GM18511 (cell line): ENCODE results near the gene SAMSN1.

Experiments used
- ATAC-seq: cut with Tn5 transposase; IDR thresholded peaks from one replicate; pipeline ENCODE4 v1.9.1; 2021; ENCODE audit warnings: mild to moderate bottlenecking, moderate library complexity; ENCODE audit not compliant: unreplicated experiment

Gene SAMSN1

DNA sequence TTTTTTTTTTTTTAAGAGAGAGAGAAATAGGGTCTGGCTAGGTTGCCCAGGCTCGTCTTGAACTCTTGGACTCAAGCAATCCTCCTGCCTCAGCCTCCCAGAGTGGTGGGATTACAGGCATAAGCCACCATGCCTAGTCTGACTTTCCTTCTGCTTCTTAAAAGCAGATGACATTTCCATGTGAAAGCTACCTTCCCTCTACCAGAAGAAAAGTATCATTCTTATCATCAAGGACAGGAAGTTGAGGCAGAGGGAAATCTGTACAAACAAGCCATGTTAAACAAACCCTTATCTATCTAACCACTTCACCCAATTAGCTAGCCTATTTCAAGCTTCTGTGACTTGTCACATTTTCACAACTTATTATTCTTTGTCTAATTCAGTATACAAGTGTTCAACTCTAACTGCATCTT lies 54.8 kb downstream of the SAMSN1 start:
- no peak for ATAC-seq

- no peak for ATAC-seq
These were observed 57.4 kb downstream of the SAMSN1 start for GRCh38 chr21:14488672-14489204.

DNA sequence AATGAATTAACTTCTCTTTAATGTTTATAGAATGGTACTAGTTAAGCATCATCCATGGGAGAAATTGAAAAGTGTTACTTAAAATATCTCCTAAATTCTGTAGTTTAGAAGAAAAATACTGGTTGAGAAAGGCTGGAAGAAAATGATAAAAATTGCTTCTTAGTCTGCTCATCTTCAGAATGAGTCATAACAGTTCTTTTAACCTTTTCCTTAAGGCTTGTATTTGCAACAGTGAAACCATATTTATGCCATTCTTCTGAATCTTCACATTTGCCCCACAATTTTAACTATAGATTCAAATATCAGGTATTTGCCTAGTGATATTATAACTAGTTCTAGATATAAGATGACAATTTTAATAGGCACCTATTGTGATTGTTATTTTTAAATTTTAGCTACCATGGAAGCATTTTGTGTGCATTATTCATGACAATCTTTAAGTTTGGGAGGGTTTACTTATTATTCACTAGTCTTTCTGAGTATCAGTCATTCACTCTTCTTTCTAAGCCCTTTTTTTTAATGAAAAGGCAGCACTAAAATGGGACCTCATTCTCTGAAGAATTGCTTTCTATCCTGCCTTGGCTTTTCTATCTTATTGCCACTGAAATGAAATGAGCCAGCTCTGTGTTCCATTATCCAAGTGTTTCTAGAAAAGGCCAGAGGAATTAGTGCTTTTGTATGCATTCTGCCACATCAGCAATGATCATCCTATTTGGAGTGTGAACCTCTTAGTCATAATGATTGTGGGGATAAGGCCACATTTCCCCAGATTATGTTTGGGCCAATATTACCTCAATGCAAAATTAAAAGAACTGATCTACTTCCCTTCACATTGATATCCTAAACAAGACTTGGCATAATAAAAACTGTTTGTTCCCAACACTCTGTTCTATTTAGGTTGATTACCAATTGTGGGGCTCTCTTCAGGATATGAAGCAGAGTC lies 58.4 kb downstream of the SAMSN1 start:
- ATAC-seq, result peak; percentile 70

- no peak for ATAC-seq
These were observed 59.2 kb downstream of the SAMSN1 start for GRCh38 chr21:14486869-14487268.

GRCh38 chr21:14484188-14485009 lies 61.7 kb downstream of the SAMSN1 start:
- ATAC-seq, result no peak

DNA sequence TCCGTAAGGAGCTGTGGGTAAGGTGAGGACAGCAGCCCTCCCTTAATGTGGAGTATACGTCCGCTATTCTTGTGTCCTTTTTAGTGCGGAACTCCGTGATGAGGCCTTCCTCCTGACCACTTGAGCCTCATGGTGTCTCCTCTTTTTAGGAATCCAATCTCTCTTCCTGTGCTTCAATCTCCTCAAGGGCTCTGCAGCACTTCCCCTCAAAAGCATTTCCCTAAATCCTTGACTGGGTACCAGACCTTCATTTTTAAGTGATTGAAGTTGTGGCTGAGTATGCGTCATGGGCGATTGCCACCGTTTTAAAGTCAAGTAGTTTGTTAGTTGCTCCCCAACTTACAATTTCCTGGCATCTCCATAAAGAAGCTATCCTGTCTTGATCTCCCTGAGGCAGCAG lies 62.8 kb downstream of the SAMSN1 start:
- ATAC-seq, result no peak

GRCh38 chr21:14482165-14482564 lies 64.0 kb downstream of the SAMSN1 start:
- peak; percentile 69 for ATAC-seq

DNA sequence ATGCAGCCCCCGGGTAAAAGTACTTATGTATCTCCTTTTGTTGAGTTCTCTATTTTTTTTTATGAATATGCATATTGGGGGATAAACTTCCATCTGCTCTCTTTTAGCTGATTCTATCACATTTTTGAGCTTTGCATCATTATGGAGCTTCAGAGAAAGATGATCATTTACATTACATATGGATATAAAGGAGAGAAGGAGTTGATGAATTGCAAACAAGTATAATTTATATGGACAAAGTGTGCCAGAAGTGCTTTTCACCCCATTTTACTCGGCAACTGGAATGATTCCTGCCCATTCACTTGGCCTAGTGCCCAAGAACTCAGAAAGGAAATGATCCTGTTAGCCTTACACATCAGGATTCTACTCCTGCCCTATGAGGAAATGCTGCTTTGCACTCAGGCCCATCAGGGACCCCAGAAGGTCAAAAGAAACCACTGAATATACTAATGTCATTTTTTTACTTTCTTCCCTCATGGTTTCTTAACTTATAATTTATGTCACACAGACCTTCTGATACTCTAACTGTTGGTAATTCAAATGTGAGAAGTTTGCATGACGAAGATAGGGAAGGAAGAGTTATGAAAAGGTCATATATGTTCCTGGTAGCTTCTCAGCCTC lies 65.6 kb downstream of the SAMSN1 start:
- ATAC-seq, result no peak

DNA sequence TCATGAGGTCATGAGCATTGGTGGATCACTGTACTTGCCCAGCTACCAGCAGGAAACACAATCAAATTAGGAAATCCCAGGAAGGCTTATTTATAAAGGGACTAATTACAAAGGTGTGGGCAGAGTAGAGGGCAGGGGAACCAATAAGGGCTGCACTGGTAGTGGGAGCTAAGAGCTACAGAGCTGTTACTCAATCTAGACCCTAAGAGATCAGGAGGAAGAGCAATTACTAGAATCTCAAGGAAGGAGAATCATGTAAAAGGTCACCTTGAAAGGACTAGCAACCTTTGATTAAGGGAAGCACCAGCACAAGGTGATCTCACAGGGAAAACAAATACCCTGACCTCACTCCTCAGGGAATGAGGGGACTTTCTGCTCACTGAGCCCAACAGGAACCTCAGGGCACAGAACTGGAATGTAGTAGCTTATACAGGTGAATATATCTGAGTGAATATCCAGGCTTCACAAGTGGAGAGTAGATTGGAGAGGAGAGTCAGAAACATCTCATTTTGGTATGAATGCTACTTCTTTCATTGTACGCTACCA lies 66.8 kb downstream of the SAMSN1 start:
- no peak for ATAC-seq

DNA sequence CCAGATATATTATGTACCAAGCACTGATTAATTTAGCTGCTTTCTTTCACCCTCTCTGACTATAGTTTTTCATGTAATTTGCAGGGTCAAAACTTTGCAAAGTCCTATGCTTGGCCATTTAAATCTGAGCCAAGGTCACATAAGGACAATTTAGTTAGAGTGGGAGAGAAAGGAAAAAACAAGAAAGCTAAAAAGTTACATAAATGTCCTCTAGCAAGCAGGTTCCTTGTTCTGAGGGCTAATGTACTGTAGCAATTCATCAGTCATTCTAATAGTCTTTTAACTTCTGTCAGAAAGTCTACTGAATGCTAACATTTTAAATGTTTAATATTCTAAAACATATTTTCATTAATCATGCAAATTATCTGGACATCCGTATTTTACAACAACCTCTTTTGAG lies 68.3 kb downstream of the SAMSN1 start:
- ATAC-seq, result no peak

DNA sequence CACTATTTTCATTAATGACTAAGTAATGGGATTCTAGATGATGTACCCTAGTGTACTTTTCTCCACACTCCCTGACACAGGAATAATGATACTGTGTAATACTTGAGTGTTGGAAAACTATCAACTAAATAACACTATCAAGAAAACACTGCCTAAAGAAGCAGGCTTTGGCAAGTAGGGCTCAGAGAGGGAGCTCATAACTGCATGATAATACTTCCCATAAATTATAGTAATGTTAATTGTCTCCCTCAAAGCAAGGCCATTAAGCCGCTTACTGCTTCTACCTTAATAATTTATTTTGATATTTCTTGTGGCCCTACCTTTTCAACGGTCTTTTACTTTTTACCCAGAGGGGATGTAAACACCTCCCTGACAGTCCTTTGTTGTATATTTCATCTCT lies 69.0 kb downstream of the SAMSN1 start:
- no peak for ATAC-seq

DNA sequence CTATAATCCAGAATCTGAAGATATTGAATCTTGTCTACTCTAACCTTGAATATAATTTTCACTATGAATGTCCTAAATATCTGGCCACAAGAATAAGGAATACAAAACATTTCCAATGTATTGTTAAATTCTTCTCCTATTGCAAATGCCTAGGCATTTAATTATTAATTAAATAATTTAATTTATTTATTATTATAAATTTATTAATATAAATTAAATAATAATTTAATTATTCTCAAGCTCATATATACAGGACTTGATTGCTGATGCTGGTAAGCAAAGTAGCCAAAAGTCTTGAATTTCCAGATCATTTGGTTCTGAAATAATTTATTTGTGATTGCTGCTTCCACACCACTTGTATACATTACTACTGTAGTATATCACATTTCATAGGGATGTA lies 71.1 kb downstream of the SAMSN1 start:
- no peak for ATAC-seq

- no peak for ATAC-seq
These were observed 76.5 kb downstream of the SAMSN1 start for GRCh38 chr21:14469641-14470040.

DNA sequence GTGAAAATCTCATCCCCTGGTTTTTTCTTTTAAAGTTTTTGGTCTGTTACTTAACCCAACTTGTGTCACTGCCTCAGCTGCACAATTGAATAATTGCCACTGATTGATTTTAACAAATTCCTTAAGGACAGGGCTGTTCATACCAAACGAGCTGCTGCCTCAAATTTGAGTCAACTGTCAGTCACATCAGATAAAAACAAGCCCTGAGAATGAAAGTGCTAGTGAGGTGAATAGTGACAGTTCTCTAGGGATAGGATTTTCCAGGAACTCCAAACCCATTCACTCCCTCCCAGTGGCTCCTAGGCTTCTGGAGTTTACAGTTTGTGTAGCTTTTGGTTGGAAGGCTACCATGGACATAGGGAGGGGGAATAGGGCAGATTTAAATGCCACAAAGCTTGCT lies 79.4 kb downstream of the SAMSN1 start:
- ATAC-seq, result no peak

DNA sequence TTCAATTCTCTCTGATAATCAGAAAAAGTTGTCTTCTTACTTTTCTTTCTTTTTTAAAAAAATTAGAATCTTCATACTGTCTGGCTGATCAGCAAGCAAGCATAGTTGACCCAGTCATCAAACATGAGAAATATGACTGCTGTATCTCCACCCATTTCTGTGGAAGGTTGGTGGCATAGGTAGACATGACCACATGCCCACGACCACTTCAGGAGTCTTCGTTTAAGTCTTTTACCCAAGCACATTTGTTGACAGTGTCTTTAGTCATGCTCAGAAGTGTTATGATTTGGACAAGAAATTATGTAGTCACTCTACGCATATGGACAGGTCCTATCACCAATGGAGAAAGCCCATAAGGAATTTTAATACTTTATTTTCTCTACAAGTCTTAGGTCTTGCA lies 88.4 kb downstream of the SAMSN1 start:
- ATAC-seq, result no peak

DNA sequence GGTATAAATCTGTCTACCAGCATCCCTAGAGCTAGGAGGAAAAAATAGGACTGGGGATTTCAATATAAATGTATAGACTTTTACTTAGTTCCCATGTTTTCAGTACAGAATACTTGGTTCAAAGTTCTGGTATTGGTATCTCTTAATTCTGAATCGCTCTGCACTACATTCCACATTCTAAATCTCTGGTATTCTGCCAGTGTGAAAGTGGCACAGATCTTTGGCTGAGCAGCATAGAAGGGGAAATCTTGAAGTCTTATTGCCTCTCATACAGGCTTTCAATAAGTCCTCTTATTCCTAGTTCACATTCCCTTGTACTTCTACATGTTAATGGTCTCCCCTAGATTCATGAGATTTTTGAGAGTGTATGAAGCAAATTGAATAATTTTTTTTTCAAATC lies 89.2 kb downstream of the SAMSN1 start:
- ATAC-seq, result no peak

GRCh38 chr21:14454016-14455009 lies 91.8 kb downstream of the SAMSN1 start:
- peak; percentile 83 for ATAC-seq

DNA sequence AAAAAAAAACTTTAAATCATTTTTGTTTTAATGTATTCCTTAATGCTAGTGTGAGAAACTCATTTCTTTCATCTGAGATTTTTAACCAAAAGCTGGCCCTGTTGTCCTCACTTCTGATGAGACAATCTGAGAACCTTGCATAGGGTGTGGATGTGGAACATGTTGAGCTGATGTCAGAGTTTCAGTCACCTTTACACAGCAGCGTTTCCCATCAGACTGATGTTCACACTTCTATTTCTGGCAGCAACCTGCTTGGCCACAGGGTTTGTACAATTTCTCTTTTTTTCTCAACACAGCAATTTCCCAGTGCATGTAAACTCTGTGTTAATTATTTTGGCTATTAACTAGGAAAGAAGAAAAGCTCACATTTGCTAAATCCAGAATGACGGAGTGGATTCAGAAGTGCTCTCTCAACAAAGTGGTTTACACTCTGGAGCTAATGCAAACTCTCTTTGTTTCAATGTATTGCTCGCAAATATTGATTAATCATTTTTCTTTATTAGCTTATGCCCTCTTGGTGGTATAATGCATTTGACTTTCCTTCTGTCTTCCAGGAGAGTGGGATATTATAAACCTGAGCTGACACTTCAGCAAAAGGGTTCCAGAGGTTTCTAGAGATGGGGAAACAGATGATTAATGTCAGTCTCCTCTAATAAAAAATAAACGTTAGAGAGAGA lies 92.6 kb downstream of the SAMSN1 start:
- peak; percentile 86 for ATAC-seq

DNA sequence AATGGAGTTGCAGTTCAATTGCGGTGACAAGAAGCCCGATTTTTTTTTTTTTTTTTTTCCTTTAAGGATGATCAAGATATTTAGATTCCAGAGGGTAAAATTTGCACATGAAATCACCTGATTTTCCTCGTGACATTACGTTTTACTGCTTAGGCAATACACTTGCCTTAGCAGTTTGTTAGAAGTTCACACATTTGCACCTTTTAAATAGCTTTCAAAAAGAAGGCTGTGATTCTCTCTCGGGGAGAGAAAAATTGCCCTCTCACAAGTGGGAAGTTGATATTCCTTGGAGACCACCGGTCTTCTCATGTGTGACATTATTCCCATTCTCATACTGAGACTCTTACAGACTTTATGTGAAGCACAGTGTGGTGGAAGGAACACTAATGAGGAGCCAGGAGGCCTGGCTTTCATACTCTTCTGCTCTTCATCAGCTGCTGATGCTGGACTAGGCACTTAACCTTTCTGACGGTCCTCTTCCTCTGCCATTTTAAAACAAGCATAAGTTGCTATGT lies 93.3 kb downstream of the SAMSN1 start:
- ATAC-seq, result no peak
